Measurements from ENCODE around the gene TUBB6. TPM values are rescaled to one million over a fixed set of nuclear protein-coding genes. Genes with fewer than 3 reads are reported as not detected.
A peak's percentile ranks its signal among the peaks of the same experiment; 100 is the strongest.

Gene TUBB6
- total and polyA plus RNA-seq, 12 donors, result 61.9 to 602 (median 92.1) TPM

DNA sequence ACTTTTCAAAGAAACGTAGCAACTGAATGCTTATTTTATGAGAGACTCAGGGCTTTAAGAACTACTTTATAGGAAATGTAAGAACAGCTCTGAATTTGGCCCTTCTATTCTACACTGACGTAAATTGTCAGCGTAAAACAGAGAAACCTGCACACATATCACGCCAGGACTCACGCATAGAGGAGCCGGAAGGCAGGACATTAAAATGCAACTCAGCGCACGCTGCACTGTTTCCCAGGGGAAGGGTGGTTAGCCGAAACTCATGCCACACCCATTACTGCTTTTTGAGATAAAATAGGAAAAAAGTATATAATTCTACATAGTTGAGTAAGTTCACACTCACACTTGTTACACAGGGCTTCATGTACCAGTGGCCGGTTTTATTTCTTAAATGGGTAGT, 7.4 kb downstream of the TUBB6 start:
- no peak overlapping the region for H3K4me3 ChIP-seq
- peaks cover 0 to 13% (median 7%) of the 10 kb centered on the region in 11 donors for H3K9me3 ChIP-seq
- DNase-seq (no peak), ATAC-seq (peak in 5 of 8 donors; percentile 3 to 35 (median 15))
- no peaks in the 10 kb centered on the region for H3K27me3 ChIP-seq
- TF ChIP-seq, protein P1, sequence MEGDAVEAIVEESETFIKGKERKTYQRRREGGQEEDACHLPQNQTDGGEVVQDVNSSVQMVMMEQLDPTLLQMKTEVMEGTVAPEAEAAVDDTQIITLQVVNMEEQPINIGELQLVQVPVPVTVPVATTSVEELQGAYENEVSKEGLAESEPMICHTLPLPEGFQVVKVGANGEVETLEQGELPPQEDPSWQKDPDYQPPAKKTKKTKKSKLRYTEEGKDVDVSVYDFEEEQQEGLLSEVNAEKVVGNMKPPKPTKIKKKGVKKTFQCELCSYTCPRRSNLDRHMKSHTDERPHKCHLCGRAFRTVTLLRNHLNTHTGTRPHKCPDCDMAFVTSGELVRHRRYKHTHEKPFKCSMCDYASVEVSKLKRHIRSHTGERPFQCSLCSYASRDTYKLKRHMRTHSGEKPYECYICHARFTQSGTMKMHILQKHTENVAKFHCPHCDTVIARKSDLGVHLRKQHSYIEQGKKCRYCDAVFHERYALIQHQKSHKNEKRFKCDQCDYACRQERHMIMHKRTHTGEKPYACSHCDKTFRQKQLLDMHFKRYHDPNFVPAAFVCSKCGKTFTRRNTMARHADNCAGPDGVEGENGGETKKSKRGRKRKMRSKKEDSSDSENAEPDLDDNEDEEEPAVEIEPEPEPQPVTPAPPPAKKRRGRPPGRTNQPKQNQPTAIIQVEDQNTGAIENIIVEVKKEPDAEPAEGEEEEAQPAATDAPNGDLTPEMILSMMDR (IDR thresholded peaks at IDR 0.05), result no peak
- intact Hi-C loops (cut with DNase I), result loop anchor here in 1 of 10 donors (10.0 kb wide), 1 partner anchor 59 kb away; the partner anchor contains the start of gene AFG3L2
- peaks cover 14 to 71% (median 60%) of the 10 kb centered on the region in 9 donors for H3K4me1 ChIP-seq
- H3K27ac ChIP-seq, result peak overlapping the region in 9 of 10 donors; percentile 19 to 86 (median 52)
- WGBS, 2 donors, result 53 to 59% methylated on average over 10 of the region's 10 CpGs
- peaks cover 0 to 93% (median 28%) of the 10 kb centered on the region in 9 donors for H3K36me3 ChIP-seq

DNA sequence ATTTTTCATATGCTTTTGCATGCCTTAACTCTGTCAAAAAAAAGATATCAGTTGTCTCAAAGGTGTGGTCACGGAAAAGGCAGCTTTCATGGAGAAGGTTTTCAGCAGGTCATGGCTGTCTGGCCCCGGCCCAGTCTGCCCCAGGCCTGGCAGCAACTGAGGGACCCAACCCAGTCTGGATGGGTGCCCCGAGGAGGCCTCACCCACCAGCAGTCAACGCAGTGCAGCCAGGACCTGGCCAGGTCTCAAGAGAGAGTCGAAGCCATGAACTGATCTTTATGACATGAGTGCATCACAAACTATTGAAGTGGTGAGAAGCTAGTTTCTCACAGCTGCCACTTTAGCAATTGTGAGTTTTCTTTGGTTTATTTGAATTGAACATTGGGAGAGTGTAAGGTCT, 7.9 kb downstream of the TUBB6 start:
- intact Hi-C loops (cut with DNase I), result loop anchor here in 1 of 10 donors (10.0 kb wide), 1 partner anchor 59 kb away; the partner anchor contains the start of gene AFG3L2
- TF ChIP-seq, protein P1 (IDR thresholded peaks at IDR 0.05), result no peak
- ATAC-seq, result peak; percentile 27 to 81 (median 62)
- DNase-seq, result peak; percentile 65 to 71
- Histone ChIP-seq H3K36me3 (peaks cover 0 to 93% (median 29%) of the 10 kb centered on the region in 9 donors), H3K27ac (peak overlapping the region in 9 of 10 donors; percentile 19 to 86 (median 52)), H3K4me3 (no peak overlapping the region), H3K9me3 (peaks cover 0 to 13% (median 7%) of the 10 kb centered on the region in 11 donors), H3K27me3 (no peaks in the 10 kb centered on the region), H3K4me1 (peaks cover 14 to 71% (median 56%) of the 10 kb centered on the region in 9 donors)
- WGBS, 2 donors, result 33 to 37% methylated on average over 5 of the region's 5 CpGs

DNA sequence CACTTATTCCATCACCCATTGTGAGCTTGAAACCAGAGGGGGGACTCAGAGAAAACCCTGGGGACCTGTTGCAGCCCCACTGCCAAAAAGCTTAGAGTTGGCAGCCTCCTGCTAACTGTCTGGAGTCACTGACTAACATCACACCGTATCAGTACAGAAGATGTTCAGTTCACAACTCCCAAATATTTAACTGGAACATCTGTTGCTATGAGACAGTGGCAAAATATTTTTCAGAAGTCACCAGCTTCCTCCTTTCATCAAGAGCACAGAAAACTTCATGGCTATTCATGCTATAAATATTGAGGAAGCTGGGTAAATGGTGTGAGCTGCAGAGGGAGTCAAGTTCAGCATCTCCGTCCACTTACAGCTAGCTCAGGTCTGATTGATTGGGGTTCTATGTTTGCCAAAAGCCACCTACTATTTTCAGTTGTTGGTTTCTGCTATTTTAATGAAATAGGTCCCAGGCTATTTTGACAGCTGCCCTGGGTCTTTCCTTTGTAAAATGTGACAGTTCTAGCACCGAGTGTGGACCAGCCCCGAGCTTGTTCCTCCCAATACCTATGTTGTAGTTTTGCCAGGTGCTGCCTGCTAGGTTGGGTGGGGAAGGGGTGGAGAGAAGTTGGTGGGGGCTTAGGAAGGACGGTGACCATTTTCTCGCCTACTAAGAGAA, 9.8 kb downstream of the TUBB6 start:
- intact Hi-C loops (cut with DNase I), result loop anchor here in 1 of 10 donors (10.0 kb wide), 1 partner anchor 57 kb away; the partner anchor contains the start of gene AFG3L2
- peaks cover 14 to 85% (median 55%) of the 10 kb centered on the region in 9 donors for H3K4me1 ChIP-seq
- ATAC-seq (peak; percentile 40 to 87 (median 68)), DNase-seq (no peak)
- H3K27ac ChIP-seq, result peak overlapping the region; percentile 20 to 86 (median 69)
- TF ChIP-seq, protein P1 (IDR thresholded peaks at IDR 0.05), result no peak
- no peak overlapping the region for H3K4me3 ChIP-seq
- no peaks in the 10 kb centered on the region for H3K27me3 ChIP-seq
- peaks cover 0 to 93% (median 18%) of the 10 kb centered on the region in 9 donors for H3K36me3 ChIP-seq
- H3K9me3 ChIP-seq, result no peaks in the 10 kb centered on the region
- WGBS, 2 donors, result 24 to 36% methylated on average over 6 of the region's 6 CpGs

DNA sequence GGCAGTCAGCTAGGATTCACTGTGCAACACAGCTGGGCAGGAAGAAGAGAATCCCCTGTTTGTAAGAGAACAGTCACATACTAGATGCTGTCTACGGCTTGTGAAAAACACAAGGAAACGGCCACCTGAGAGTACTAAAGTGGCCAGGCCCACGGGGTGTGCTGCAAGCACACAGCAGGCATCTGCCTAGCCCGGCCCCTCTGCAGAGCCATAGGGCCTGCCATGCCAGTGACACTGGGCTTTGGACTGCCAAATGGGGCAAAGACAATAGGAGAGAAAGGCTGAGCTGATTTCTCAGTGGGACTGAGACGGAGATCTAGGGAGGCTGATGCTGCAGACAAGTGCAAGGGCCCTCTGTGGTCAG, 10.3 kb downstream of the TUBB6 start:
- no peaks in the 10 kb centered on the region for H3K9me3 ChIP-seq
- WGBS, 2 donors, result 19 to 29% methylated on average over 5 of the region's 5 CpGs
- ATAC-seq, result peak; percentile 36 to 77 (median 52)
- H3K4me1 ChIP-seq, result peaks cover 14 to 87% (median 52%) of the 10 kb centered on the region in 9 donors
- intact Hi-C loops (cut with DNase I), result loop anchor here in 1 of 10 donors (10.0 kb wide), 1 partner anchor 56 kb away; the partner anchor contains the start of gene AFG3L2
- no peak for DNase-seq
- peaks cover 0 to 93% (median 13%) of the 10 kb centered on the region in 9 donors for H3K36me3 ChIP-seq
- H3K27ac ChIP-seq, result peak overlapping the region; percentile 20 to 86 (median 69)
- H3K27me3 ChIP-seq, result no peaks in the 10 kb centered on the region
- TF ChIP-seq, protein P1 (IDR thresholded peaks at IDR 0.05), result no peak
- H3K4me3 ChIP-seq, result no peak overlapping the region

All from heart right ventricle (tissue), 16 donors.